Measurements from ENCODE around the gene ADAM22.

Gene ADAM22

DNA sequence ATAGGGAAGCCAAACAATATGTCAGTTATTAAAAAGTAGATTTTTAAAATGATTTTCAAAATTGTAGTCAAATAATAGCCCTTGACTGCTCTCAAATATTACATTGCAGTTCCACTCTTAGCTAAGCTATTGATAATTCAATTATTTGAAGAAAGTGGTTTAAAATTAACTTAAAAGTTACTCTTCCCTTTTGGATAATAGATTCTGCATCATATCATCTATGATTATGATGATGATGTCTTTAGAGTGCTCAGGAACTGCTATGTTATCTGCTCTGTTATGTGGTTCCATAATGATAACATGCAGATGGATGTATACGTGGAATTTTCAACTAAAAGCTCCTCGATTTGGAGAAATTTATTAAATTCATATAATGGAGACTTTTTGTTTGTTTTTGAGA, 110.0 kb downstream of the ADAM22 start:
- no peak for DNase-seq

DNA sequence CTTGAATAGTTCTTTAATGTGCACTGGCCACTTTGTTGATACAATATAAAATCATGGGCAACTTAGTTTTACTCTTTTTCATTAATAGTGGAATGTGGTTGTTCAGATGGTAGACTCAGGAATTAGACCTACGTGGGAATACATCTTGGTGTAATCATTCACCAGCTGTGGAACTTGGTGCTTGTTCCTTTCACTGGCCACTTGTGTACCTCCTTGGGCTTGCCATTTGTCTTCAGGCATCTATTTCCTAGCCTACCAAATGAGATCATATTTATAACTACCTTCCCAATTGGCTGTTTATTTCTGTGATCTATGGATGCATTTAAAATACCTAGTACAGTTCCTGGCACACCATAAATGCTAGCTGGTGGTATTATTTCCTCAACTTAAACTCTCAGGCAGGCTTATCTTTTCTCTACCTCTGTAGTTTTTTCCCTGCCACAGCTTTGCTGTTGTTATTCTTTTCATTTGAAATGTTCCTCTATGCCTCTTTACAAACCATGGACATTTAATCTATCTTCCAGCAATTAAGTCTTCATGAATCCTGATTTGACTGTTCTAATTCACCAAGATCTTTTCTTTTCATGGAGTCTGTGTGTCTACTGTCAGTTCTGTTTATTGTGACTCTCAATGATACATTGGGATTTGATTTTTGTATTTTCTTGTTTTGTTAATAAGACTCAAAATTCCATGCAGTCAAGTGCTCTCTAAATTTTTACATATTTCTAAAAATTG, 113.0 kb downstream of the ADAM22 start:
- DNase-seq = no peak

GRCh38 chr7:88057655-88058054, 123.6 kb downstream of the ADAM22 start:
- no peak for DNase-seq

GRCh38 chr7:88062238-88062637, 128.2 kb downstream of the ADAM22 start:
- DNase-seq = no peak

GRCh38 chr7:88069093-88069492, 135.0 kb downstream of the ADAM22 start:
- no peak for DNase-seq

GRCh38 chr7:88071994-88072714, 138.1 kb downstream of the ADAM22 start:
- no peak for DNase-seq

DNA sequence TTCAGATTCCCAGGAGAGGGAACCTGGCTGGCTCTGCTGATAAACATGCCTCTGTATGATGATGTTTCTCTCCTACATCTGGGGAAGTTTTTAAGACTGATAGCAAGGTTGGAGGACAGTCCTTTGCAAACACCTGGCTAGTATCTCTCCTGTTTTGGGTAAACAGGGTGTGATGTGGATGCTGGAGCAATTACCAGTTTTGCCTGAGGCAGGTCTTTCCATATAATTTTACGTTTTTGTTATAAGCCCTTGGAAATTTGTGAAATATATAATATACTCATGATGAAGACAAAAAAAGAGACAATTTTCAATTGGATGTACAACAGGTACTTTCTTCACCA, 138.6 kb downstream of the ADAM22 start:
- no peak for DNase-seq

- DNase-seq = no peak
Observed at GRCh38 chr7:88073626-88074025, 139.6 kb downstream of the ADAM22 start.

GRCh38 chr7:88075216-88075615, 141.2 kb downstream of the ADAM22 start:
- no peak for DNase-seq

- no peak for DNase-seq
Observed at GRCh38 chr7:88083883-88084282, 149.8 kb downstream of the ADAM22 start.

DNA sequence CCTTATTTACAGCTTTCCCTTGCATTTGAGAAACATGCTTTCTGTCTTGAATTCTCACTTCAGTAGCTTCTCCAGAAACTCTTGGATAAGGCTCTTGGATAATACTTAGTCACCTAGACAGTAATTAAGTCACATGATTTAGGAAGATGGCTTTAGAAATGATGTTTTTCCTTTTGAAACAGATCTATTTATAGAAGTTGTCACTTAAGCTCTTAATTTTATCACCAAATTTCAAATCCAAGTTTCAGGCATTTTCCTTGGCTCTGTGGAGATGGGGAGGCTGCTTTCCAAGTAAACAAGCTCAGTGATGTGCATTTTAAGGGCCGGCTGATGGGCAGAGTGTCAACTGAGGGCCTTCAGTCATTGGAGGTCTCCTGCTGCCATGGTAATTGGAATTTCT, 155.5 kb downstream of the ADAM22 start:
- DNase-seq = no peak

- no peak for DNase-seq
Observed at GRCh38 chr7:88090240-88090639, 156.2 kb downstream of the ADAM22 start.

- no peak for DNase-seq
Observed at GRCh38 chr7:88090671-88091070, 156.6 kb downstream of the ADAM22 start.

- DNase-seq = no peak
Observed at GRCh38 chr7:88091988-88092675, 158.1 kb downstream of the ADAM22 start.

GRCh38 chr7:88092676-88092999, 158.6 kb downstream of the ADAM22 start:
- no peak for DNase-seq

- DNase-seq = no peak
Observed at GRCh38 chr7:88101769-88102168, 167.7 kb downstream of the ADAM22 start.

DNA sequence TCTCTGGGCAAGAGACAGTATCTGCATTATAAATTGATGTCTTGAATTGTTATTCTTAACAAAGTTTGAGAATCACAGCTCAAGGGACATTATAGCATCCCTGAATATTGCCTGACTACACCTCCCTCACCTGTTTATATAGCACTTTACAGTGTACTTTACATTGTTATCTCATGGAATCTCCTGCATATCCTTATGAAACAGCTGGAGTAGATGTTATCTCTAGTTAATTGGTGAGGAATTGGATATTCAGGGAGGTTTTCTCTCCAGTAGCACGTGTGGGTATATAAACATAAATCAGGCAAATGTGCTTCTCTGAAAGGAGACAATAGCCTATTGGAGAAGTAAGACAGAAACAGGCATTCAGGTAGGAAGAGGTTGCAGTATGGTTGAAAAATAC, 168.6 kb downstream of the ADAM22 start:
- DNase-seq = no peak

GRCh38 chr7:88104732-88105131, 170.7 kb downstream of the ADAM22 start:
- DNase-seq = no peak

DNA sequence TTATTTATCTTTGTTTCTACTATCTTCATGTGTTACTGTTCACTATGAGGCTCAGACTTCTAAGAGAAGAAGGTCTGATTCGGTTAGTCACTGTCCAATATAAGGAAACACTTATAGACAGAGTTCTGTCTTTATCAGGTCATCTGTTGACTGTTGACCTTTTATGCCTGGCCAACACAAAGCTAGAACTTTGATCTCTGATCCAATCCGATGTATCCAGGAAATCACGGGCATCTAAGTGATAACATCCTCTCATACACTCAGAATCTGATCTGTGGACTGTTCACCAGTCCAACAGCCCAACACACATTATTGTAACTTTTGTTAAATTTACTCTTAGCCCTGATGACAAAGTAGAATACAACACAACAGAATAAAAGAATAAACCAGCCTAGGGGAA, 171.2 kb downstream of the ADAM22 start:
- DNase-seq = no peak

DNA sequence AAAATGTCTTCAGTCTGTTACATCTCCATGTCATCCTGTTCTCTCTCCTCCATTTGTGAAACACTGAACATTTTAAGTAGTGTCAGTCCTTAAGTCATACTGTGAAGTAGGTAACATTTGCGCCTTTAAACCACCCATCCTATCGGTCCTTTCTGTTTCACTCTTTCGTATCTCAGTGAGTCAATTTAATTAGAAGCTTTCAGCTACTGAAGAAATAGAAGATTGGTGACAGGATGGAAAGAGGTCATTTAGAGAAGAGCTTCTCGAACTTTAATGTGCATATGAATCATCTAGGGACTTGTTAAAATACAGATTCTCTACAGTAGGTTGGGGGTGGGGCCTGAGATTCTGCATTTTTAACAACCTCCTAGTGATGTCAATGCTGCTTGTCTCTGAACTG, 172.4 kb downstream of the ADAM22 start:
- DNase-seq = no peak

DNA sequence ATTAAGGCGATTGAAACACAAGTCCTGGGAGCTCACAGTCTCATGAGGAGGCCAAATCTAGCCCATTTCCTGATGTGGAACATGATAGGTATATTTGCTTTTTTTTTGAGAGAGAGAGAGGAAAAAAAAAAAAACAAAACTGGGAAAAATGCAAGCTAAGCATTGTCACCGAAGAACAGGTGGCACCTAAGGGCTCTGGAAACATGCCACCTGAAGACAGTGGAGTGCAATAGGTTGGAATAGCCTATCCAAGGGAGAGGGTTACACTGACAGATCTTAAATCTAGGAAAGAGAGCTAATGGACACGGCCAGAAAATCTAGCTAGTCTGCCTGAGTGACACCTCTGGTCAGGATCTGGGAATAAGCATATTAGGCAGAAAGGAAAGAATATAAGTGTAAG, 175.6 kb downstream of the ADAM22 start:
- DNase-seq = no peak

DNA sequence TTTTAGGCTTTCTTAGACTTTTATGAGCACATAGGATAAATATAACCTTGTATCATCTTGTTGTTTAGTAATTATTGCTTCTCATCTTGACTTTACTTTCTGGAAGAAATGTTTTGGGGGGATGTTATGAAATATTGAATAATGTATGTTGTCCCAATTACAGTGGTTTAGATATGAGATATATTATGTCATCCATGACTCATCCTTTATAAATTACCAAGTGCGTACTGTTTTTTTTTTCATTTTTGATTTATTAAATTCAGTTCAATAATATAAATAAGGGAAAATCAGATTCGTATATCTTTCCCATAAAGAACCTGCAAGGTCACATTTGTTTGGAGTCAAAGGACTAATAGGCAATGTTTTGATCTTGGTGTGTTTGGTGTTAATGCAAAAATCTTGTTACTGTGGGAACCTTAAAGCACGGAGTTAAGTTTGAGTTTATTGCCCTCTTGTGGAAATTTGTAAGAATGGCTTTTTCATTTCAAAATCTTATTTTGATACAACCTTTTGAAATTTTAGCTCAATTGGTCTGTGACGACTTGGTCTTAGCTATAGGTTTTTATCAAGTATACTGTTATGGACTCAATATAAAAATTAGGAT, 177.2 kb downstream of the ADAM22 start:
- DNase-seq = peak; percentile 9

GRCh38 chr7:88111954-88112471, 178.0 kb downstream of the ADAM22 start:
- no peak for DNase-seq
